ENCODE results near the gene PGRMC2.

- no peak for TF ChIP-seq CTCF (IDR thresholded peaks at IDR 0.05; ENCODE audit: low read depth, low read length, missing input control)
- TF ChIP-seq RAD21 (IDR thresholded peaks at IDR 0.05) = no peak
These were observed 45.6 kb downstream of the PGRMC2 start for GRCh38 chr4:128241981-128242380.
